ENCODE results near the gene CDYL2.

DNA sequence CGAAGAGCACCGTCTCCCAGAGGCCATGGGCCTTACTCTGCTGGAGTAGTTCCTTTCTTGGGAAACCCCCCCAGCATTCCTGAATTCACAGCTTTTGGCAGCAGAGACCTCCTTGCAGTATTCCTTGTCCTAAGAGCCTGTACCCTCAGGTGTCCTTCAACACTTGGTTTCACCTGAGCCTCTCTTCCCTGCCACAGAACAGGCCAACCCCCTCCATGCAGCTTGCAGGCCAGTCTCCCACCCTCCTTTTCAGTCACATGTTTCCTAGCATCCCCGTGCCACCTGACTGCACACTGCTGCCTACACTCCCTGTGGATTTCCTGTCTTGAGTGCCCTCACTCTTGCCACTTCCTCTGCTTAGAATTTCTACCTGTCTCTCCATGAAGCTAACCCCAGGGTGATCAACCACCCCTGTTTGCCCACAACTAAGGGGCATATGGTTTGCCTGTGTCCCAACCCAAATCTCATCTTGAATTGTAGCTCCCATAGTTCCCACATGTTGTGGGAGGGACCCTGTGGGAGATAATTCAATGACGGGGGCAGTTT, 198.1 kb downstream of the CDYL2 start:
- TF ChIP-seq, protein P1, sequence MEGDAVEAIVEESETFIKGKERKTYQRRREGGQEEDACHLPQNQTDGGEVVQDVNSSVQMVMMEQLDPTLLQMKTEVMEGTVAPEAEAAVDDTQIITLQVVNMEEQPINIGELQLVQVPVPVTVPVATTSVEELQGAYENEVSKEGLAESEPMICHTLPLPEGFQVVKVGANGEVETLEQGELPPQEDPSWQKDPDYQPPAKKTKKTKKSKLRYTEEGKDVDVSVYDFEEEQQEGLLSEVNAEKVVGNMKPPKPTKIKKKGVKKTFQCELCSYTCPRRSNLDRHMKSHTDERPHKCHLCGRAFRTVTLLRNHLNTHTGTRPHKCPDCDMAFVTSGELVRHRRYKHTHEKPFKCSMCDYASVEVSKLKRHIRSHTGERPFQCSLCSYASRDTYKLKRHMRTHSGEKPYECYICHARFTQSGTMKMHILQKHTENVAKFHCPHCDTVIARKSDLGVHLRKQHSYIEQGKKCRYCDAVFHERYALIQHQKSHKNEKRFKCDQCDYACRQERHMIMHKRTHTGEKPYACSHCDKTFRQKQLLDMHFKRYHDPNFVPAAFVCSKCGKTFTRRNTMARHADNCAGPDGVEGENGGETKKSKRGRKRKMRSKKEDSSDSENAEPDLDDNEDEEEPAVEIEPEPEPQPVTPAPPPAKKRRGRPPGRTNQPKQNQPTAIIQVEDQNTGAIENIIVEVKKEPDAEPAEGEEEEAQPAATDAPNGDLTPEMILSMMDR (IDR thresholded peaks at IDR 0.05): no peak
- TF ChIP-seq EP300 (IDR thresholded peaks at IDR 0.05; ENCODE audit: borderline replicate concordance in 1 of 2, low read depth in 1 of 2, low read length in 1 of 2) (no peak), NFIC (IDR thresholded peaks at IDR 0.05; ENCODE audit: borderline replicate concordance) (no peak), POLR2AphosphoS5 (IDR thresholded peaks at IDR 0.05; ENCODE audit: low read depth, low read length) (no peak), JUND (IDR thresholded peaks at IDR 0.05) (no peak), TEAD4 (IDR thresholded peaks at IDR 0.05; ENCODE audit: borderline replicate concordance, insufficient read depth) (no peak)
- TF ChIP-seq, protein P2, sequence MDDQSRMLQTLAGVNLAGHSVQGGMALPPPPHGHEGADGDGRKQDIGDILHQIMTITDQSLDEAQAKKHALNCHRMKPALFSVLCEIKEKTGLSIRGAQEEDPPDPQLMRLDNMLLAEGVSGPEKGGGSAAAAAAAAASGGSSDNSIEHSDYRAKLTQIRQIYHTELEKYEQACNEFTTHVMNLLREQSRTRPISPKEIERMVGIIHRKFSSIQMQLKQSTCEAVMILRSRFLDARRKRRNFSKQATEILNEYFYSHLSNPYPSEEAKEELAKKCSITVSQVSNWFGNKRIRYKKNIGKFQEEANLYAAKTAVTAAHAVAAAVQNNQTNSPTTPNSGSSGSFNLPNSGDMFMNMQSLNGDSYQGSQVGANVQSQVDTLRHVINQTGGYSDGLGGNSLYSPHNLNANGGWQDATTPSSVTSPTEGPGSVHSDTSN (IDR thresholded peaks at IDR 0.05): no peak
- TF ChIP-seq, protein P3, sequence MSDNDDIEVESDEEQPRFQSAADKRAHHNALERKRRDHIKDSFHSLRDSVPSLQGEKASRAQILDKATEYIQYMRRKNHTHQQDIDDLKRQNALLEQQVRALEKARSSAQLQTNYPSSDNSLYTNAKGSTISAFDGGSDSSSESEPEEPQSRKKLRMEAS (IDR thresholded peaks at IDR 0.05; ENCODE audit: low read depth): no peak
